ENCODE measurements around the gene PI4KA. TPM values are rescaled to one million over a fixed set of nuclear protein-coding genes. Genes with fewer than 3 reads are reported as not detected.

Gene PI4KA
- total and polyA plus RNA-seq, 4 donors: 19.4 to 47.5 (median 36.3) TPM

GRCh38 chr22:20836987-20837823 lies 21.4 kb downstream of the PI4KA start:
- no peak overlapping the region for H3K4me3 ChIP-seq (ENCODE audit: low read depth in 1 of 3, low read length in 3 of 3)
- TF ChIP-seq FOXA1 (IDR thresholded peaks at IDR 0.05): no peak
- no peak for TF ChIP-seq RXRA (IDR thresholded peaks at IDR 0.05)
- TF ChIP-seq, protein P1, sequence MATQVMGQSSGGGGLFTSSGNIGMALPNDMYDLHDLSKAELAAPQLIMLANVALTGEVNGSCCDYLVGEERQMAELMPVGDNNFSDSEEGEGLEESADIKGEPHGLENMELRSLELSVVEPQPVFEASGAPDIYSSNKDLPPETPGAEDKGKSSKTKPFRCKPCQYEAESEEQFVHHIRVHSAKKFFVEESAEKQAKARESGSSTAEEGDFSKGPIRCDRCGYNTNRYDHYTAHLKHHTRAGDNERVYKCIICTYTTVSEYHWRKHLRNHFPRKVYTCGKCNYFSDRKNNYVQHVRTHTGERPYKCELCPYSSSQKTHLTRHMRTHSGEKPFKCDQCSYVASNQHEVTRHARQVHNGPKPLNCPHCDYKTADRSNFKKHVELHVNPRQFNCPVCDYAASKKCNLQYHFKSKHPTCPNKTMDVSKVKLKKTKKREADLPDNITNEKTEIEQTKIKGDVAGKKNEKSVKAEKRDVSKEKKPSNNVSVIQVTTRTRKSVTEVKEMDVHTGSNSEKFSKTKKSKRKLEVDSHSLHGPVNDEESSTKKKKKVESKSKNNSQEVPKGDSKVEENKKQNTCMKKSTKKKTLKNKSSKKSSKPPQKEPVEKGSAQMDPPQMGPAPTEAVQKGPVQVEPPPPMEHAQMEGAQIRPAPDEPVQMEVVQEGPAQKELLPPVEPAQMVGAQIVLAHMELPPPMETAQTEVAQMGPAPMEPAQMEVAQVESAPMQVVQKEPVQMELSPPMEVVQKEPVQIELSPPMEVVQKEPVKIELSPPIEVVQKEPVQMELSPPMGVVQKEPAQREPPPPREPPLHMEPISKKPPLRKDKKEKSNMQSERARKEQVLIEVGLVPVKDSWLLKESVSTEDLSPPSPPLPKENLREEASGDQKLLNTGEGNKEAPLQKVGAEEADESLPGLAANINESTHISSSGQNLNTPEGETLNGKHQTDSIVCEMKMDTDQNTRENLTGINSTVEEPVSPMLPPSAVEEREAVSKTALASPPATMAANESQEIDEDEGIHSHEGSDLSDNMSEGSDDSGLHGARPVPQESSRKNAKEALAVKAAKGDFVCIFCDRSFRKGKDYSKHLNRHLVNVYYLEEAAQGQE (IDR thresholded peaks at IDR 0.05): no peak
- no peak for TF ChIP-seq RAD21 (IDR thresholded peaks at IDR 0.05)
- TF ChIP-seq, protein P2, sequence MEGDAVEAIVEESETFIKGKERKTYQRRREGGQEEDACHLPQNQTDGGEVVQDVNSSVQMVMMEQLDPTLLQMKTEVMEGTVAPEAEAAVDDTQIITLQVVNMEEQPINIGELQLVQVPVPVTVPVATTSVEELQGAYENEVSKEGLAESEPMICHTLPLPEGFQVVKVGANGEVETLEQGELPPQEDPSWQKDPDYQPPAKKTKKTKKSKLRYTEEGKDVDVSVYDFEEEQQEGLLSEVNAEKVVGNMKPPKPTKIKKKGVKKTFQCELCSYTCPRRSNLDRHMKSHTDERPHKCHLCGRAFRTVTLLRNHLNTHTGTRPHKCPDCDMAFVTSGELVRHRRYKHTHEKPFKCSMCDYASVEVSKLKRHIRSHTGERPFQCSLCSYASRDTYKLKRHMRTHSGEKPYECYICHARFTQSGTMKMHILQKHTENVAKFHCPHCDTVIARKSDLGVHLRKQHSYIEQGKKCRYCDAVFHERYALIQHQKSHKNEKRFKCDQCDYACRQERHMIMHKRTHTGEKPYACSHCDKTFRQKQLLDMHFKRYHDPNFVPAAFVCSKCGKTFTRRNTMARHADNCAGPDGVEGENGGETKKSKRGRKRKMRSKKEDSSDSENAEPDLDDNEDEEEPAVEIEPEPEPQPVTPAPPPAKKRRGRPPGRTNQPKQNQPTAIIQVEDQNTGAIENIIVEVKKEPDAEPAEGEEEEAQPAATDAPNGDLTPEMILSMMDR (IDR thresholded peaks at IDR 0.05; ENCODE audit: low read depth, low read length, missing input control): no peak
- no peak for TF ChIP-seq NR2F2 (IDR thresholded peaks at IDR 0.05)
- no peak for TF ChIP-seq ATF3 (IDR thresholded peaks at IDR 0.05)
- TF ChIP-seq FOXA2 (IDR thresholded peaks at IDR 0.05): no peak
- no peak for TF ChIP-seq SP1 (IDR thresholded peaks at IDR 0.05)
- no peak for TF ChIP-seq EGR1 (IDR thresholded peaks at IDR 0.05; ENCODE audit: low read depth in 2 of 2)
- TF ChIP-seq, protein P3, sequence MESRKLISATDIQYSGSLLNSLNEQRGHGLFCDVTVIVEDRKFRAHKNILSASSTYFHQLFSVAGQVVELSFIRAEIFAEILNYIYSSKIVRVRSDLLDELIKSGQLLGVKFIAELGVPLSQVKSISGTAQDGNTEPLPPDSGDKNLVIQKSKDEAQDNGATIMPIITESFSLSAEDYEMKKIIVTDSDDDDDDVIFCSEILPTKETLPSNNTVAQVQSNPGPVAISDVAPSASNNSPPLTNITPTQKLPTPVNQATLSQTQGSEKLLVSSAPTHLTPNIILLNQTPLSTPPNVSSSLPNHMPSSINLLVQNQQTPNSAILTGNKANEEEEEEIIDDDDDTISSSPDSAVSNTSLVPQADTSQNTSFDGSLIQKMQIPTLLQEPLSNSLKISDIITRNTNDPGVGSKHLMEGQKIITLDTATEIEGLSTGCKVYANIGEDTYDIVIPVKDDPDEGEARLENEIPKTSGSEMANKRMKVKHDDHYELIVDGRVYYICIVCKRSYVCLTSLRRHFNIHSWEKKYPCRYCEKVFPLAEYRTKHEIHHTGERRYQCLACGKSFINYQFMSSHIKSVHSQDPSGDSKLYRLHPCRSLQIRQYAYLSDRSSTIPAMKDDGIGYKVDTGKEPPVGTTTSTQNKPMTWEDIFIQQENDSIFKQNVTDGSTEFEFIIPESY (IDR thresholded peaks at IDR 0.05): no peak
- TF ChIP-seq GABPA (IDR thresholded peaks at IDR 0.05 in 1 of 2, conservative IDR thresholded peaks at IDR 0.05 in 1 of 2): no peak
- no peak for TF ChIP-seq TAF1 (conservative IDR thresholded peaks at IDR 0.05)
- TF ChIP-seq HNF4A (conservative IDR thresholded peaks at IDR 0.05): no peak
- no peak for TF ChIP-seq YY1 (IDR thresholded peaks at IDR 0.05)
- TF ChIP-seq HNF4G (IDR thresholded peaks at IDR 0.05): no peak
- no peak overlapping the region for H3K9ac ChIP-seq (ENCODE audit: low read depth in 1 of 2, low read length in 2 of 2)
- H3K9me3 ChIP-seq (ENCODE audit: control insufficient read depth in 4 of 4, low read length in 3 of 4): no peaks in the 10 kb centered on the region
- no peak for DNase-seq (ENCODE audit: low spot score)
- no peaks in the 10 kb centered on the region for H3K4me1 ChIP-seq (ENCODE audit: control insufficient read depth in 4 of 4, insufficient read depth in 4 of 4, low read length in 3 of 4)
- 95% methylated on average over 2 of the region's 2 CpGs for WGBS
- H3K27ac ChIP-seq (ENCODE audit: low read depth in 1 of 2, low read length in 2 of 2): no peak overlapping the region
- peaks cover 7 to 14% (median 12%) of the 10 kb centered on the region in 4 donors for H3K36me3 ChIP-seq (ENCODE audit: control insufficient read depth in 4 of 4, insufficient read depth in 3 of 4, low read depth in 1 of 4, low read length in 3 of 4)
- H3K27me3 ChIP-seq (ENCODE audit: control insufficient read depth in 4 of 4, insufficient read depth in 4 of 4, low read length in 3 of 4): no peaks in the 10 kb centered on the region

Measured in liver (tissue), 9 donors.